ENCODE data around the gene EXD2. TPM values are rescaled to one million over a fixed set of nuclear protein-coding genes. Genes with fewer than 3 reads are reported as not detected.

The EXD2 gene
- total and polyA plus RNA-seq, 2 experiments from 2014 or later, result 10.3 to 23.3 TPM

DNA sequence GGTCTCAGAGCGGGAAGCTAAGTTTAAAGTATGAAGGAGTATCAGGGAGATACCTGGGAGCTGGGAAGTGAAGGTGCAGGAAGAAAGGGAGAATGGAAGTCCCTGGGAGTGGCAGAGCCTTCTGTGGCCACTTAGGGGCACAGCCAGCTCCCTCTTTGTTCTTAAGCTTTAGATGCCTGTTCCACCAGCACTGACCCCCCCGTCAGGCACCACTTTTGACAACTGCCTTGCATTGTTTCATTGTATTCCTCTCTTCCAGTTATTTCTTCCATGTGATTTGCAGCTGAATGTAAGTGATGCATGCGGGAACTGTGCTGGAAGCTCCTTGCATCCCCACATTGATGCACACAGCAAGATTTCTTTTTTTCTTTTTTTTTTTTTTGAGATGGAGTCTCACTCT lies 71.2 kb downstream of the EXD2 start:
- Mint-ChIP-seq H3K4me3 (peak overlapping the region; percentile 22), H3K36me3 (ENCODE audit: low read depth) (no peaks in the 10 kb centered on the region; the same call in 2 of the 3 replicates), H3K27ac (no peak overlapping the region), H3K27me3 (ENCODE audit: insufficient read depth, low read depth, poor library complexity) (peaks cover 43% of the 10 kb centered on the region), H3K4me1 (peaks cover 22% of the 10 kb centered on the region), H3K9me3 (no peaks in the 10 kb centered on the region; the same call in 2 of the 3 replicates)
- TF ChIP-seq, protein P1, sequence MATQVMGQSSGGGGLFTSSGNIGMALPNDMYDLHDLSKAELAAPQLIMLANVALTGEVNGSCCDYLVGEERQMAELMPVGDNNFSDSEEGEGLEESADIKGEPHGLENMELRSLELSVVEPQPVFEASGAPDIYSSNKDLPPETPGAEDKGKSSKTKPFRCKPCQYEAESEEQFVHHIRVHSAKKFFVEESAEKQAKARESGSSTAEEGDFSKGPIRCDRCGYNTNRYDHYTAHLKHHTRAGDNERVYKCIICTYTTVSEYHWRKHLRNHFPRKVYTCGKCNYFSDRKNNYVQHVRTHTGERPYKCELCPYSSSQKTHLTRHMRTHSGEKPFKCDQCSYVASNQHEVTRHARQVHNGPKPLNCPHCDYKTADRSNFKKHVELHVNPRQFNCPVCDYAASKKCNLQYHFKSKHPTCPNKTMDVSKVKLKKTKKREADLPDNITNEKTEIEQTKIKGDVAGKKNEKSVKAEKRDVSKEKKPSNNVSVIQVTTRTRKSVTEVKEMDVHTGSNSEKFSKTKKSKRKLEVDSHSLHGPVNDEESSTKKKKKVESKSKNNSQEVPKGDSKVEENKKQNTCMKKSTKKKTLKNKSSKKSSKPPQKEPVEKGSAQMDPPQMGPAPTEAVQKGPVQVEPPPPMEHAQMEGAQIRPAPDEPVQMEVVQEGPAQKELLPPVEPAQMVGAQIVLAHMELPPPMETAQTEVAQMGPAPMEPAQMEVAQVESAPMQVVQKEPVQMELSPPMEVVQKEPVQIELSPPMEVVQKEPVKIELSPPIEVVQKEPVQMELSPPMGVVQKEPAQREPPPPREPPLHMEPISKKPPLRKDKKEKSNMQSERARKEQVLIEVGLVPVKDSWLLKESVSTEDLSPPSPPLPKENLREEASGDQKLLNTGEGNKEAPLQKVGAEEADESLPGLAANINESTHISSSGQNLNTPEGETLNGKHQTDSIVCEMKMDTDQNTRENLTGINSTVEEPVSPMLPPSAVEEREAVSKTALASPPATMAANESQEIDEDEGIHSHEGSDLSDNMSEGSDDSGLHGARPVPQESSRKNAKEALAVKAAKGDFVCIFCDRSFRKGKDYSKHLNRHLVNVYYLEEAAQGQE (IDR thresholded peaks at IDR 0.05; ENCODE audit: unreplicated experiment), result no peak
- TF ChIP-seq, protein P2, sequence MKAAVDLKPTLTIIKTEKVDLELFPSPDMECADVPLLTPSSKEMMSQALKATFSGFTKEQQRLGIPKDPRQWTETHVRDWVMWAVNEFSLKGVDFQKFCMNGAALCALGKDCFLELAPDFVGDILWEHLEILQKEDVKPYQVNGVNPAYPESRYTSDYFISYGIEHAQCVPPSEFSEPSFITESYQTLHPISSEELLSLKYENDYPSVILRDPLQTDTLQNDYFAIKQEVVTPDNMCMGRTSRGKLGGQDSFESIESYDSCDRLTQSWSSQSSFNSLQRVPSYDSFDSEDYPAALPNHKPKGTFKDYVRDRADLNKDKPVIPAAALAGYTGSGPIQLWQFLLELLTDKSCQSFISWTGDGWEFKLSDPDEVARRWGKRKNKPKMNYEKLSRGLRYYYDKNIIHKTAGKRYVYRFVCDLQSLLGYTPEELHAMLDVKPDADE (IDR thresholded peaks at IDR 0.05), result no peak
- Histone ChIP-seq H3K4me2 (peak overlapping the region; percentile 89; the same call in 1 of the 2 replicates), H3K4me1 (ENCODE audit: insufficient read depth) (peaks cover 21% of the 10 kb centered on the region), H3K27me3 (ENCODE audit: insufficient read depth) (peaks cover 57% of the 10 kb centered on the region), H3F3A (replicated peaks; ENCODE audit: low read depth) (peaks cover 13% of the 10 kb centered on the region), H2AFZ (peak overlapping the region; percentile 98; the same call in 1 of the 2 replicates), H3K36me3 (ENCODE audit: insufficient read depth) (no peaks in the 10 kb centered on the region), H3K27ac (ENCODE audit: low read depth) (no peak overlapping the region), H3K9me2 (ENCODE audit: insufficient read depth) (no peaks in the 10 kb centered on the region), H4K20me1 (replicated peaks; ENCODE audit: insufficient read depth) (no peaks in the 10 kb centered on the region), H3K4me3 (no peak overlapping the region), H3K79me2 (replicated peaks; ENCODE audit: insufficient read depth) (no peaks in the 10 kb centered on the region)
- DNase-seq (ENCODE audit: low spot score) (peak; percentile 30), ATAC-seq (no peak)

DNA sequence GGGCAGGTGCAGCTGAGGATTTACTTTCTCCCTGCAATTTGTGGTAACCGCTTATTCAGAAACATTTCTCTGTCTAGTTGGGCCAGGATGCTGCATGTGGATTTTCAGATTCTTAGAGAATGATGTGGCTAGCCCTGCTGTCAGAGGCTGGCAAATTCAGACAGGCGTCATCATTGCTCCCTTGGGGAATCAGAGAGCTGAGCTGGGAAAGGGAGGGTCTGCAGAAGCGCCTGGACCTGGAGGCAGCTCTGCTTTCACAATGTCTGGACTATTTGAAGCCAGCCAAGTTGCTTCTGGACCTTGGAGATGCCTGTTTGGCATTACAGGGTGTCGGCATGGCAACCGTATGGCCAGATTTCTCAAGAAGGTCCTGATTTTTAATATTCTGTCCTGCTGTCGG lies 72.1 kb downstream of the EXD2 start:
- no peaks in the 10 kb centered on the region for H3K36me3 ChIP-seq (ENCODE audit: insufficient read depth)
- H3K9me2 ChIP-seq (ENCODE audit: insufficient read depth), result no peaks in the 10 kb centered on the region
- no peak overlapping the region for H3K4me3 ChIP-seq
- Mint-ChIP-seq H3K36me3 (ENCODE audit: low read depth) (no peaks in the 10 kb centered on the region; the same call in 2 of the 3 replicates), H3K4me3 (no peak overlapping the region), H3K9me3 (no peaks in the 10 kb centered on the region; the same call in 2 of the 3 replicates), H3K27ac (no peak overlapping the region), H3K27me3 (ENCODE audit: insufficient read depth, low read depth, poor library complexity) (peaks cover 35% of the 10 kb centered on the region), H3K4me1 (peaks cover 22% of the 10 kb centered on the region)
- no peak overlapping the region for H3K4me2 ChIP-seq
- no peak for DNase-seq (ENCODE audit: low spot score)
- H3K27me3 ChIP-seq (ENCODE audit: insufficient read depth), result peaks cover 48% of the 10 kb centered on the region
- no peaks in the 10 kb centered on the region for H4K20me1 ChIP-seq (replicated peaks; ENCODE audit: insufficient read depth)
- H3K27ac ChIP-seq (ENCODE audit: low read depth), result no peak overlapping the region
- no peaks in the 10 kb centered on the region for H3K79me2 ChIP-seq (replicated peaks; ENCODE audit: insufficient read depth)
- H2AFZ ChIP-seq, result no peak overlapping the region
- H3F3A ChIP-seq (replicated peaks; ENCODE audit: low read depth), result peaks cover 13% of the 10 kb centered on the region
- peaks cover 21% of the 10 kb centered on the region for H3K4me1 ChIP-seq (ENCODE audit: insufficient read depth)
- ATAC-seq, result no peak
- TF ChIP-seq CTCF (conservative IDR thresholded peaks at IDR 0.05; ENCODE audit: low read depth in 2 of 2) (no peak), EZH2 (IDR thresholded peaks at IDR 0.05; ENCODE audit: low read depth, unreplicated experiment) (no peak), EZH2phosphoT487 (IDR thresholded peaks at IDR 0.05; ENCODE audit: unreplicated experiment) (no peak), STAT1 (IDR thresholded peaks at IDR 0.05; ENCODE audit: unreplicated experiment) (no peak), JUNB (IDR thresholded peaks at IDR 0.05; ENCODE audit: unreplicated experiment) (no peak), ZNF462 (CRISPR knock-in tag; IDR thresholded peaks at IDR 0.05) (no peak), NANOG (IDR thresholded peaks at IDR 0.05; ENCODE audit: borderline replicate concordance) (no peak)

Measured in GM23338 (cell line).